Aorta (tissue), 5 donors: Measurements from ENCODE around the gene WBP1L. TPM values are rescaled to one million over a fixed set of nuclear protein-coding genes. Genes with fewer than 3 reads are reported as not detected.
"Not testable (repeated sequence)": the region's sequence is repeated elsewhere in the genome, so short reads cannot be mapped to it uniquely, and the experiment has no call there.

ENCODE experiments used
- ATAC-seq: fragments of 200-7000 bp; cut with Tn5 transposase; one replicate; pipeline ENCODE4 v1.9.1; 2022; ENCODE audit warnings: moderate library complexity; ENCODE audit not compliant: low FRiP score
- DNase-seq, 2 donors: peaks; one replicate each; pipeline ENCODE4 v3.0.0-alpha.2; 2020
- H3K27ac ChIP-seq, 2 donors: one replicate each; pipeline ENCODE4 v1.5.1; 2013; ENCODE audit warnings: low read length in 2 of 2, mild to moderate bottlenecking in 2 of 2, moderate library complexity in 2 of 2, control low read depth in 1 of 2, inconsistent platforms in 1 of 2, low read depth in 1 of 2
- H3K27me3 ChIP-seq, 2 donors: one replicate each; pipeline ENCODE4 v1.6.1; 2013; ENCODE audit warnings: control low read depth in 1 of 2, low read length in 1 of 2, mild to moderate bottlenecking in 1 of 2, moderate library complexity in 1 of 2; ENCODE audit not compliant: insufficient read depth in 2 of 2, control insufficient read depth in 1 of 2
- H3K36me3 ChIP-seq, 2 donors: one replicate each; pipeline ENCODE4 v1.6.1; 2013; ENCODE audit warnings: control low read depth in 1 of 2, low read length in 1 of 2, mild to moderate bottlenecking in 1 of 2; ENCODE audit not compliant: insufficient read depth in 2 of 2, control insufficient read depth in 1 of 2
- H3K4me1 ChIP-seq, 2 donors: one replicate each; pipeline ENCODE4 v1.6.1; 2013; ENCODE audit warnings: low read length in 2 of 2, control low read depth in 1 of 2, mild to moderate bottlenecking in 1 of 2, moderate library complexity in 1 of 2; ENCODE audit not compliant: insufficient read depth in 2 of 2, control insufficient read depth in 1 of 2
- H3K4me3 ChIP-seq, 2 donors: one replicate each; pipeline ENCODE4 v1.5.1; 2013; ENCODE audit warnings: low read length in 2 of 2, control low read depth in 1 of 2, mild to moderate bottlenecking in 1 of 2
- H3K9me3 ChIP-seq: one replicate; pipeline ENCODE4 v1.6.1; 2013; ENCODE audit warnings: mild to moderate bottlenecking, low read length; ENCODE audit not compliant: control insufficient read depth
- WGBS, 2 donors: extraction: QIAGEN DNeasy Blood & Tissue Kit; methylation state at CpG; one replicate each; pipeline ENCODE4 v1.1.7; 2013; 5-methylcytosine and 5-hydroxymethylcytosine counted together
- intact Hi-C, 2 donors: fragments of 100-400 bp; cut with DNase I; formaldehyde crosslinking; loops; one replicate each; pipeline versions ENCODE4 v1.14.2 to v1.15.0; 2022
- polyA plus RNA-seq, 2 donors: library from polyadenylated mRNA; stranded (reverse); fragments of 200-250 nt; gene quantifications; one replicate each; pipeline ENCODE4 v1.2.3, GENCODE V29; 2013
- total RNA-seq, 2 donors: library from RNA; stranded (reverse); fragmentation: NEBNext Ultra II Directional; extraction: Animal tissue kit (Norgen Biotek cat#: 25700); gene quantifications; one replicate each; pipeline ENCODE4 v1.2.1, GENCODE V29; 2021
- donor health status: healthy with polysubstance abuse.
- donor health status: Bipolar disorder and iron deficiency.
- donor health status: DM: no; HTN: no; CAD: no.
- donor health status: DM: no; HTN: no; CAD: no.
- donor health status: DM: yes; HTN: yes; CAD: no.

WBP1L gene
- total and polyA plus RNA-seq, 4 donors, result 22.4 to 84.7 (median 61.4) TPM

DNA sequence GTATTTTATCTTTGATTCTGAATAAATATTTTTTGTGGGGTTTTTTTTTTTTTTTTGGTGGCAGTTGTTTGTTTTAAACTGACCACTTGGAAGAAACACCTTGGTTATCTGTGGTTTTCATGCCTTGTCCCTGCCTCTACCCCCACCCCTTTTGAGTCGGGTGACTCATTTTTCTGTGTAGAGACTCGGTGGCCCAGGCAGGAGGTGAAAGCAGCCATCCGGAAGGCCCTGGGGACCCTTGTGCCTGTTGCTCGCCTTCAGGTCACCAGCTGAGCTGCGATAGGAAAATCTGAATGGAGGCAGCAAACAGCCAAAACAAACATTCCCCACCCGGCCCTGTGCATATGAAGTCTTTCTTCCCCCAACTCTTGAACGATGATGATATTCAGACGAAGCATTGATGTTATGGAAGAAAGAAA is 70.7 kb downstream of the WBP1L start:
- Histone ChIP-seq H3K4me3 (no peak overlapping the region), H3K36me3 (peaks cover 0 to 7% of the 10 kb centered on the region in 2 donors), H3K27ac (peak overlapping the region; percentile 62 to 97), H3K27me3 (no peaks in the 10 kb centered on the region), H3K9me3 (no peaks in the 10 kb centered on the region), H3K4me1 (no peaks in the 10 kb centered on the region)
- intact Hi-C loops, result loop anchor here in 1 of 2 donors (2.0 kb wide), 1 partner anchor 74 kb away; no protein-coding TSS in a partner anchor
- peak; percentile 42 for ATAC-seq
- whole genome bisulfite sequencing, 2 donors, result 10 to 12% methylated on average over 8 of the region's 8 CpGs
- peak; percentile 62 to 84 for DNase-seq

DNA sequence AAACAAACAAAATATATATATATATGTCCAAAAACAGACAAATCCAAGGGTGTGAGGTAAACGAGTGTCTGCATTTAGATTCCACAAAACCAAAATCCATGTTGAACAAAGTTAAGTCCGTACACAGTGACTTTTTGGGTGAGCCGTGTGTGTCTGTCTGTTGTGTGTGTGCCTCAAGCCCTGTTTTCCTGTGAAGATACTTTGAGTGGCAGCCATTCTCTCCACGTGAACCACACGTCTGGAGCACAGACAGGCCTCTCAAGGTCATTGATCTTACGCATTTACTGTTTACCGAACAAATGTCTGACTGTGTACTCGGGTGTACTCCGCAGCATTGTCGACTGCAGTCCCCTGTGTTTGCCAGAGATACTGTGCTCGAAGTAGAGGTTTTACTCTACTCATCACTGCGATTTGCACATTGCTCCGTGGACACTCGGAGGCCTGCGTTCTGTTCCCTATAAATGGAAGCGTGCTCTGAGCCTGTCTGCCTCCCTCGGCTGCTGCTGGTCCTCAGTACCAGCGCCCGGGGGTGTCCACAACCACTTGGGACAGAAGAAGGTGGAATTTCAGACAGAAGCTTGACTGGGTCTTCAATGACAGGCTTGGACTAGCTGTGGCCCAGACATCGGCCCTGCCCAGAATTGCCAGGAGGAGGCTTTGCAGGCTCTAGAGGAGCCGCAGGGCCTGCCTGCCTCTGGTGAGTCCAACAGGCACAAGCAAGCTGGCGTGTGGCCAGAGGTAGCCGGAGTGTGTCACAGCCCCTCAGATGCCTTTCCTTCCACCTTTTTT is 71.3 kb downstream of the WBP1L start:
- DNase-seq (peak; percentile 94 to 97), ATAC-seq (peak; percentile 75)
- peaks cover 0 to 4% of the 10 kb centered on the region in 2 donors for H3K36me3 ChIP-seq
- no peaks in the 10 kb centered on the region for H3K9me3 ChIP-seq
- peak overlapping the region; percentile 97 to 100 for H3K27ac ChIP-seq
- H3K27me3 ChIP-seq, result no peaks in the 10 kb centered on the region
- intact Hi-C loops, result loop anchor here (2.0 to 5.0 kb wide), 4 partner anchors 33 to 74 kb away; no protein-coding TSS in a partner anchor
- H3K4me3 ChIP-seq, result no peak overlapping the region
- H3K4me1 ChIP-seq, result no peaks in the 10 kb centered on the region
- 57 to 59% methylated on average over 23 of the region's 23 CpGs for whole genome bisulfite sequencing, 2 donors

DNA sequence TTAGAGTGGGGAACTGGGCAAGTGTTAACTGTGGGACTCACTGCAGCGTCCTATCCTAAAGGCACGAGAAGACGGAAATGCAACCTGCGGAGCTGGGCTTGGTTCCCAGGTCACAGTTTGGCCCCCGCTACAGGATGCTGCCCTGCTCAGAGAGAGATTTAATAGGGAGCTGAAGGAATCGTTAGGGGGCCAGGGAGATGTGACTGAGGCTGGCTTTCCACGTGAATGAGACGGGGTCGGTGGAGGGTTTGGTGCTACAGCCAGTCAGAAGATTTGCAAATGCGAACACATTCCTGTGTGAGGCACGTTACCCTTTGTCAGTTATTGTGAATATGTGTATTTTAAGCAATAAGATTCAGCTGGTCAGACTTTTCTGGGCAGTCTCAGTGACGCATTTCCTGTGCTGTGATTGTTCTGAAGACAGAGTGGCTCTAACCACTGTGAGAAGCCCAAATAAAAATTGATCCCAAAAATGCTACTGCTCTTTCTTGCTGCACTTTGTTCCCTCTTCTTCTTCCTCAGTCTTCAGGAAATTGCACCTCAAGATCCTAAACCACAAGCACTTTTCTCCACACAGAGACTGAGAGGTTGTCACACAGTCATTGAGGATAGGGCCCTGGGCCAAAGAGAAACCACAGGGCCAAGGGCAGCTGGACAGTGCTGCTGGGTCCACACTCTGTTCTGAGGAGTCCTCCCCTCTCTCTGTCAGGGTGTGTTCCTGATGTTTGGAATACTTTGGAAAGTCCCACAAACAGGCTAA is 72.2 kb downstream of the WBP1L start:
- H3K4me3 ChIP-seq, result no peak overlapping the region
- H3K36me3 ChIP-seq, result peaks cover 0 to 3% of the 10 kb centered on the region in 2 donors
- intact Hi-C loops, result loop anchor here (2.0 to 5.0 kb wide), 4 partner anchors 34 to 75 kb away; no protein-coding TSS in a partner anchor
- H3K4me1 ChIP-seq, result no peaks in the 10 kb centered on the region
- peak; percentile 79 to 80 for DNase-seq
- peak; percentile 83 for ATAC-seq
- H3K27ac ChIP-seq, result peak overlapping the region; percentile 97 to 100
- 4% methylated on average over 12 of the region's 12 CpGs for WGBS, 2 donors
- no peaks in the 10 kb centered on the region for H3K9me3 ChIP-seq
- H3K27me3 ChIP-seq, result no peaks in the 10 kb centered on the region

DNA sequence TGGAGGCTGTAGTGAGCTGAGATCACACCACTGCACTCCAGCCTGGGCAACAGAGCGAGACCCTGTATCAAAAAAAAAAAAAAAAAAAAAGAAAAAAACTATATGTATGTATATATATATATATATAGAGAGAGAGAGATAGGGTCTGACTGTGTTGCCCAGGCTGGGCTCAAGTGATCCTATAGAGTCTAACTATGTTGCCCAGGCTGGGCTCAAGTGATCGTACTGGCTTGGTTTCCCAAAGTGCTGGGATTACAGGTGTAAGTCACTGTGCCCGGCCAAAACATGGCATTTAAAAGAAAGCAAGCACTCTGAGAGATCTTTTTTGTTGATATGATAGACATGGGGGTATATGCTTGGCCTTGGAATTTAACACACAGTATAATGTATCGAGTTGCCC is 73.4 kb downstream of the WBP1L start:
- Histone ChIP-seq H3K4me1 (no peaks in the 10 kb centered on the region), H3K27ac (peak overlapping the region; percentile 67 to 100), H3K4me3 (no peak overlapping the region), H3K27me3 (no peaks in the 10 kb centered on the region), H3K9me3 (no peaks in the 10 kb centered on the region), H3K36me3 (peaks cover 0 to 3% of the 10 kb centered on the region in 2 donors)
- WGBS, 2 donors, result 96 to 99% methylated on average over 3 to 4 of the region's 4 CpGs
- ATAC-seq, result no peak
- peak in 1 of 2 donors; percentile 34 for DNase-seq
- intact Hi-C loops, result loop anchor here (5.0 kb wide), 3 partner anchors 35 to 65 kb away; no protein-coding TSS in a partner anchor

DNA sequence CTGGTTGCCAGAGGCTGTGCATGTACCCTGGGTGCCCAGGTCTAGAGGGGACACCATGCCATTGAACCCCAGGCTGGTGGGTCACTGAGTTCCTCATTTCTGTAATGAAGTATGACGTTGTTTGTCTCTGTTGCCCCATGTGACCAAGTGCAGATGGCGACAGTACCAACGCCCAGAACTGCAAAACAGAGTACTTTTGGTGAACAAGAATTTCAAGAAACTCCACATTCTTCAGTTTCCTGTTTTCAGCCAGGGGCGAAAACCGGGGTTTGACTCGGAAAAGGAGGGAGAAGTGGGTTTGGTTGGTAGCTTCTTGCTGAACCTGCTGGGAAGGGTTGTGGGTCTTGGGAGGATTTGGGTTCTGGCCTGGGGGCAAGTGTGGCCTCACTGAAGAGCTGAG is 75.3 kb downstream of the WBP1L start:
- Histone ChIP-seq H3K27ac (no peak overlapping the region), H3K36me3 (no peaks in the 10 kb centered on the region), H3K27me3 (no peaks in the 10 kb centered on the region), H3K4me1 (no peaks in the 10 kb centered on the region), H3K9me3 (no peaks in the 10 kb centered on the region), H3K4me3 (no peak overlapping the region)
- intact Hi-C loops, result loop anchor here (5.0 kb wide), 3 partner anchors 37 to 67 kb away; no protein-coding TSS in a partner anchor
- WGBS, 2 donors, result 84 to 85% methylated on average over 6 of the region's 6 CpGs
- ATAC-seq (no peak), DNase-seq (peak; percentile 45 to 78)

DNA sequence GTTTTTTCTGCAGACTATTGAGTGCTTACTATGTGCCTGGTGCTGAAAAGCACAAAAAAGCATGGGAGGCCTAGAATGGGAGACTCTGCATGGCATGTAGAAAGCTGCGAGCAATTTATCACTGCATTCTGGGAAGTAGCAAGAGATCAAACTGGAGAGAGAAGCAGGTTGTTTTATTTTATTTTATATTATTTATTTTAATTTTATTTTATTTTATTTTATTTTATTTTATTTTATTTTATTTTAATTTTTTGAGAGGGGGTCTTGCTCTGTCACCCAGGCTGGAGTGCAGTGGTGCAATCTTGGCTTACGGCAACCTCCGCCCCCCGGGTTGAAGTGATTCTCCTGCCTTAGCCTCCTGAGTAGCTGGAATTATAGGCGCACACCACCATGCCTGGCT is 76.3 kb downstream of the WBP1L start:
- peak in 1 of 2 donors; percentile 22 for DNase-seq
- ATAC-seq, H3K4me1 ChIP-seq, H3K27ac ChIP-seq, H3K4me3 ChIP-seq, H3K27me3 ChIP-seq, H3K9me3 ChIP-seq, H3K36me3 ChIP-seq, intact Hi-C loops: not testable (repeated sequence)
- WGBS, 2 donors, result 97% methylated on average over 5 of the region's 5 CpGs

DNA sequence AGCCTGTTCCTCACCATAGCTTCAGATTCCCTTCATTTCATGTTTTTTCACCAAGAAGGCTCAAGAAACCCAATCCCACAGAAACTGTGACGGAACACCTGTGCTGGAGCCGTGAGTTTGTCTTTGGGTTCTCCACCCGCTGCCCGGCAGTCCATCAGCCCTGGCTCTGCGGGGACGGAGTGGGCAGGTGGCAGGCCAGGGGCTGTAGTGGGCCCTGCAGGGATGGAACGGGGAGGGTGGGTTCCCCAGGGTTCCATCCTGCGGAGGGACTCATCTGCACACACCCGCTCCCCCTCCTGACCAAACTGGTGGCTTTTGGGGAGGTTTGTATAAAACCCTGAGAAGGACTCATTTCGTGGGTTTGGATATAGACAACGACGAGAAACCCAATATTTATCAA is 78.5 kb downstream of the WBP1L start:
- H3K9me3 ChIP-seq, result no peaks in the 10 kb centered on the region
- DNase-seq (peak in 1 of 2 donors; percentile 56), ATAC-seq (no peak)
- no peak overlapping the region for H3K4me3 ChIP-seq
- no peaks in the 10 kb centered on the region for H3K36me3 ChIP-seq
- no peaks in the 10 kb centered on the region for H3K4me1 ChIP-seq
- intact Hi-C loops, result no loop called here
- H3K27ac ChIP-seq, result no peak overlapping the region
- no peaks in the 10 kb centered on the region for H3K27me3 ChIP-seq
- WGBS, 2 donors, result 92 to 93% methylated on average over 12 of the region's 12 CpGs

DNA sequence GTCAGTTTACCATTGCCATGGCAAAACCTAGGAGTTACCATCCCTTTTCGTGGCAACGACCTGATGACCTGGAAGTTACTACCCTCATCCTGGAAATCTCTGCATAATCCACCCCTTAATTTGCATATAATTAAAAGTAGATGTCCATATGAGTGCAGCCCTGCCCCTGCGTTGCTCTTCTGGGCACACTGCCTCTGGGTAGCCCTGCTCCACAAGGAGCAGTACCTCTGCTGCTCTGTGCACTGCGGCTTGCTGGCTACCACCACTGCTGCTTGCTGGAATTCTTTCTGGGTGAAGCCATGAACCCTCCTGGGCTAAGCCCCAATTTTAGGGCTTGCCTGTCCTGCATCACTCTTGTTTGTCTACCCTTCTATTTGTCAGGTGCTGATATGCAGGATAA is 80.9 kb downstream of the WBP1L start:
- H3K9me3 ChIP-seq, result no peaks in the 10 kb centered on the region
- DNase-seq, result peak in 1 of 2 donors; percentile 47
- no peak for ATAC-seq
- no peaks in the 10 kb centered on the region for H3K36me3 ChIP-seq
- intact Hi-C loops, result no loop called here
- H3K4me3 ChIP-seq, result no peak overlapping the region
- no peak overlapping the region for H3K27ac ChIP-seq
- no peaks in the 10 kb centered on the region for H3K27me3 ChIP-seq
- H3K4me1 ChIP-seq, result no peaks in the 10 kb centered on the region
- 90 to 91% methylated on average over 4 of the region's 4 CpGs for WGBS, 2 donors
